NCI-H1105 treated with DMSO at 0.1 percent for 48 hours (cell line): ENCODE measurements around the gene POU2F1.

Experiments
- DNase-seq: peaks from one replicate; lab custom pipeline; 2025; lab: John Stamatoyannopoulos, UW

POU2F1 gene

GRCh38 chr1:167467126-167467710, 246.5 kb downstream of the POU2F1 start:
- no peak for DNase-seq

- no peak for DNase-seq
Measured at GRCh38 chr1:167467752-167468151, 247.1 kb downstream of the POU2F1 start.

GRCh38 chr1:167469280-167469965, 248.7 kb downstream of the POU2F1 start:
- DNase-seq, result no peak

- DNase-seq, result no peak
Measured at GRCh38 chr1:167471568-167471967, 250.9 kb downstream of the POU2F1 start.

GRCh38 chr1:167472752-167473521, 252.3 kb downstream of the POU2F1 start:
- no peak for DNase-seq

GRCh38 chr1:167473761-167474160, 253.1 kb downstream of the POU2F1 start:
- DNase-seq, result no peak

GRCh38 chr1:167474191-167474641, 253.5 kb downstream of the POU2F1 start:
- DNase-seq, result no peak

- no peak for DNase-seq
Measured at GRCh38 chr1:167476061-167476460, 255.4 kb downstream of the POU2F1 start.
